ENCODE results near the gene SCAMP4.

SCAMP4 gene

GRCh38 chr19:1912760-1913505 lies 7.7 kb downstream of the SCAMP4 start:
- no peak for DNase-seq (ENCODE audit: low spot score)

DNA sequence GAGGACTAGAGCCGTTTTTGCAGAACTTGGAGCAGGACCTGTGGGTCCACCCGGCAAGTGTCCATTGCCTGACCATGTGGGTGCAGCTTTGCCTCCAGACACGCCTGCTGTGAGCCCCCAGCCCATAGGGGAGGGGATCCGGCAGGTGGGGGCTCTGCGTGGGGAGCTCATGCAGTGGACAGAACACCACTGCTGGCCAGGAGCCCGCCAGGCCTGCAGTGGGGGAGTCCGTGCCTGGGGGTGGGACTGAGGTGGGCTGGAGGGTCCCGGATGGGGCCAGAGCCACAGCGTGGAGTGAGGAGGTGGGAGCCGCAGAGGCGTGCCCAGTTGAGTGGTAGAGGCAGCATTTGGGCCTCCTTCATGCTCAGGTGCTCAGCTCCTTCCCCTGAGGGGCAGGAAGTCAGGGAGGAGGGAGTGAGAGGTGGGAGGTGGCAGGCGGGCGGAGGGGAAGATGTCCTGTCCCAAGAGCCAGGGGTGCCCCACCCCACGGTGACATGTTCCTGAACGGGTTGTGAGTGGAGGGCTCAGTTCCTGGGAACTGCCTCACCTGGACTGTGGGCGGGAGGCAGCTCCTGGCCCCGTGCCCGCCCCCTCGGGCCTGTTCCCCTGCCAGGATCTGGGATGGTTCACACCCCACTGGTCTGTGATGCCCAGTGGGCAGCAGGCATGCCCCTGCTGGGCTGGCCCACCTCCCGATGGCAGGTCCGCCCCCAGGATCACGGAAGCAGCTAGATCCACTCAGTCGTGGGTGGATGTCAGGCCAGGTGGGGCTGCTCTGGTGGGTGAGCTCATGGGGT lies 8.8 kb downstream of the SCAMP4 start:
- no peak for DNase-seq (ENCODE audit: low spot score)

GRCh38 chr19:1914826-1915341 lies 9.7 kb downstream of the SCAMP4 start:
- no peak for DNase-seq (ENCODE audit: low spot score)

DNA sequence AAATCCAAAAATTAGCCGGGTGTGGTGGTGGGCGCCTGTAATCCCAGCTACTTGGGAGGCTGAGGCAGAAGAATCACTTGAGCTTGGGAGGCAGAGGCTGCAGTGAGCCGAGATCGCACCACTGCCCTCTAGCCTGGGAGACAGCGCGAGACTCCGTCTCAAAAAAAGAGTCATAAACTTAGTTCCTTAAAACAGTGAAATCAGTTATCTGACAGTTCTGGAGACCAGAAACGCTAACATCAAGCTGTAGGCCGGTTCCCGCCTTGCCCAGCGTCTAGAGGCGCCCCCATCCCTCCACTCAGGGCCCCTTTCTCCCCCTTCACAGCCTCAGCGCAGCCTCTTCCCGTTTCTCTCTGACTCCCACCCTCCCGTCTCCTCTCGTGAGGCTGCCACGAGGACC lies 11.9 kb downstream of the SCAMP4 start:
- DNase-seq (ENCODE audit: low spot score) = no peak

DNA sequence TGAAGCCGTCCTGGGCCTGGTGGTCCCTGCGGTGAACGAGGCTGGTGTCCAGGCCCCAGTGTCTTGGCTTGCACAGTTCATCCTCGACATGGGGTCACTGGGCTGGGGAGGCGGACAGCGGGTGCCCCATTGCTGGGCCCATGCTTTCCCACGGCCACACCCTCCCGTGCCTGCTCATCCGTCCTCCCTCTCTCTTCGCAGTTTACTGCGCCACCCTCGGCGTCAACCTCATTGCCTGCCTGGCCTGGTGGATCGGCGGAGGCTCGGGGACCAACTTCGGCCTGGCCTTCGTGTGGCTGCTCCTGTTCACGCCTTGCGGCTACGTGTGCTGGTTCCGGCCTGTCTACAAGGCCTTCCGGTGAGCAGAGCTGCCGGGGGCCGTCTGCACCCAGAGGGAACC lies 12.7 kb downstream of the SCAMP4 start:
- no peak for DNase-seq (ENCODE audit: low spot score)

GRCh38 chr19:1918975-1919374 lies 13.8 kb downstream of the SCAMP4 start:
- DNase-seq (ENCODE audit: low spot score) = no peak

GRCh38 chr19:1920644-1921043 lies 15.4 kb downstream of the SCAMP4 start:
- DNase-seq (ENCODE audit: low spot score) = no peak

- DNase-seq (ENCODE audit: low spot score) = no peak
These were observed 16.1 kb downstream of the SCAMP4 start for GRCh38 chr19:1921326-1921725.

GRCh38 chr19:1921825-1922224 lies 16.6 kb downstream of the SCAMP4 start:
- DNase-seq (ENCODE audit: low spot score) = no peak

- no peak for DNase-seq (ENCODE audit: low spot score)
These were observed 17.6 kb downstream of the SCAMP4 start for GRCh38 chr19:1922803-1923202.

- DNase-seq (ENCODE audit: low spot score) = peak; percentile 38
These were observed 18.1 kb downstream of the SCAMP4 start for GRCh38 chr19:1923319-1923718.

DNA sequence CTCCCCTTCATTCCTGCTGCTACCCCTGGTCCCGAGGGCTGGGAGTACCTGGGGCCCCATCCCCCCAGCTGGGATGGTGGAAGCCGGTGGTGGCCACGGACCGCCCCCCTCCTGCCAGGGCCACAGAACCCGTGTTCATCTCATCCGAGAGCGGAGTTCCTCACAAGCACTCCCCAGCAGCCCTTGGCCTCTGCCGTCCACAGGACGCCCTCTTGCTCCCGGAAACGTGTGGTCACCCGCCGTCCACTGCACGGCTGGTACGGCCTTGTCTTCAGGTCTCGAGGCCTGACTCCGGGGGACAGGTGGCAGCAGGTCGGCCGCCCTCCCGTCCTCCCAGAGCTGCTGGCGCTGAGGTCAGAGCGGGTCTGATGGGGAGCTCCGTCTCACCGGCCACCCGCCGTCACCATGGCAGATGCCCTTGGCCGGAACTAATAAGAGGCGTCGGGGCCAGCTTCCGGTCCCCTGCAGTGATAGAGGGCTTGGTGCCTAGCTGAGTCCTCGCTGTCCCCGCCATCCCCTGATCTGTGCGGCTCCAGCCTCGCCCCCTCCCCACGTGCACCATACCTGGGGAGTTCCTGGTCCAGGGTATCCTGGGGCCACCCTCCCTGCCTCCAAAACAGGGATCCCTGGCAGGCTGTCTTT lies 19.2 kb downstream of the SCAMP4 start:
- no peak for DNase-seq (ENCODE audit: low spot score)

GRCh38 chr19:1925544-1925943 lies 20.3 kb downstream of the SCAMP4 start:
- DNase-seq (ENCODE audit: low spot score) = no peak

DNA sequence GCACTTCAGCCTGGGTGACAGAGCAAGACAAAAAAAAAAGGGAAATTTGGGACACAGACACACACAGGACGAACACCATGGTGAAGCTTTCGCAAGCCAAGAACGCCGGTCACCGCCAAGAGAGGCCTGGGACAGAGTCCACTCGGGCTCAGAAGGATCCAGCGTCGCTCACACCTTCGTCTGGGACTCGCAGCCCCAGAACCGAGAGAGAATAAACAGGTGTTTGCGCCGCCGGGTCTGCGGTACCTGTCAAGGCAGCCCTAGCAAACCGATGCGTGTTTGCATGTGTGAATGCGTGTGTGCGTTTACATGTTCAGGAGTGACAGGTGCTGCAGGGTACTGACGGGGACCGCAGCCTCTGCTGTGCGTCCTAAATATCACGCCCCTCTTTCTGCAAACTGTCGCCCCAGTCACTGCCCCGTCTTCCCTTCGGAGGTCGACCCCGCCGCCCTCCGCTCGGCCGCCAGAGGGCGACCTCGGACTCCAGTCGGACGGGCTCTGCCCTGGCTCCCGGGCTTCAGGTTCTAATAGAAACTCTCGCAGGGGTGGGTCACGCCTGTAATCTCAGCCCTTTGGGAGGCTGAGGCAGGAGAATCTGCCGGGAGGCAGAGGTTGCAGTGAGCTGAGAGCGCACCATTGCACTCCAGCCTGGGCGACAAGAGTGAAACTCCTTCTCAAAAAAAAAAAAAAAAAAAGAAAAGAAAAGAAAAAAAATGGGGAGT lies 24.0 kb downstream of the SCAMP4 start:
- DNase-seq (ENCODE audit: low spot score) = peak; percentile 89

- no peak for DNase-seq (ENCODE audit: low spot score)
These were observed 26.2 kb downstream of the SCAMP4 start for GRCh38 chr19:1931445-1931844.

DNA sequence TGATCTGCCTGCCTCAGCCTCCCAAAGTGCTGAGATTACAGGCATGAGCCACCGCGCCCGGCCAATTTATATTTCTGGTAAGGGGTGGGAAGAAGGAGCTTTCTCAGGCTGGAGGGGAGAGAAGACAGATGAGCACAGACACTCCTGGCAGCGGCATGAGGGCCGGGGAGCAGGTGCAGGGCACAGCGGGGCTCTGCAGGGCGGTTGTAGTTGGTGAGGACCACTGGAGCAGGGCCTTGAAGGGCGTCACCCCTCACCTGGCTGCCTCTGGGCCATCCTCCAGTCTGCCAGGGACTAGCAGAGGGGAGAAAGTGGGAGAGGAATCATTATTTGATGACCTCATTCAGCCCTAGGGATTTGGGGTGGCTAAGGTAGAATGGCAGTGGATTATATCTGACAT lies 27.2 kb downstream of the SCAMP4 start:
- no peak for DNase-seq (ENCODE audit: low spot score)

DNA sequence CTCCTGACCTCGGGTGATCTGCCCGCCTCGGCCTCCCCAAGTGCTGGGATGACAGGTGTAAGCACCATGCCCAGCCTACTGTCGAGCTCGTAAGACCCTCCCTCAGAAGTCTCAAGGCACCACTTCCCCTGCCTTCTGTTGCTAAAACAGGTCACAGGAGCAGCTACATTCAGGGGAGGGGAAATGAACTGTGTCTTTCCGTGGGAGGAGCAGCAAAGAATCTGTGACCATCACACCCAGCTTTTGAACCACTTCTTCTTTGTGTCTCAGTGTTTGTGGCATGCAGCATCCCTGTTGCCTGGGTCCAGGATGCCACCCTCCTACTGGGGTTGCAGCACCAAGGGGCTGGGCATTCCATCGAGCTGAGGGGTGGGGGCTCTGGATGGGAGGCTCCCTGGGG lies 28.0 kb downstream of the SCAMP4 start:
- peak; percentile 46 for DNase-seq (ENCODE audit: low spot score)

DNA sequence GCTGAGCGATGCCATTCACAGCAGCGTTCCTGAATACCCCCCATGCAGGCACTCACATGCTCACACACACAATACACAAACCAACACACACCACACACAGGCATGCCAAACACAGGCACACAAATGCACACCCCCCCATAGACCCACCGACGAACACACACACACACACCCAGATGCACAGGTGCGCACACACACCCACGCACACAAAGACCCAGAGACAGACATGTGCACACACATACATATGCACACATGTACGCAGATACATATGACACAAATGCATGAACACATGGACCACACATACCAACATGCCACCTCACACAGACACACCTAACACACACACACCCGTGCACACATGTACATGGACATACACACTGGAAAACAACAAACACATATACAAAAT lies 28.7 kb downstream of the SCAMP4 start:
- DNase-seq (ENCODE audit: low spot score) = no peak

DNA sequence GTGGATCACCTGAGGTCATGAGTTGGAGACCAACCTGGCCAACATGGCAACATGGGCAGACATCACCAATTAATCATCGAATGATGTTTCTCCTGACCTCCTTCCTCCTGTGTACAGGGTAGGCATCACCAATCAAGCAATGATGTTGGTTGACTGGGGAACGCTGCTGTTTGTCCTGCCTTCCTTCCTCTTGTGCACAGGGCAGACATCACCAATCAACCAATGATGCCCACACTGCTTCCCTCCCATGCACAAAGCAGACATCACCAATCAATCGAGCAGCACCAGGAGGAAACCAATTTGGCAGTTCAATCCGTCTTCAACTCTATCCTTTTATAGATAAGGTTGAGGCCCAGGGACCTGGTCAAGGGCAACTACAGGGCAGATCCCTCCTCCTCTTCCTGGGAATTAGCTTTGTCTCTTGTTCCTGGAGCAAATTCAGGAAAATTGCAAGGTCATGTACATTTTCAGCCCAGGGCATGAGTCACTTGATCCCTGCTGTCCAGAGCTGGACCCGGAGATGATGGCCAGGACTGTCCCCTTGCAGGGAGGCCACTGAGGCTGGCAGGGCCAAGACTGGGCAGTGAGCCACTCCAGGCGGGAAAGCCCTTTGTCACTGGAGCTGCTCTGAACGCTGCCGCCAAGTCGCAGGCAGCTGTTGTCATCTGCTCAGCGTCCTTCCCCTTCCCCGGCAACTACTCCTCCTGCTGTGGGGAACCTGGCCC lies 30.4 kb downstream of the SCAMP4 start:
- peak; percentile 31 for DNase-seq (ENCODE audit: low spot score)

DNA sequence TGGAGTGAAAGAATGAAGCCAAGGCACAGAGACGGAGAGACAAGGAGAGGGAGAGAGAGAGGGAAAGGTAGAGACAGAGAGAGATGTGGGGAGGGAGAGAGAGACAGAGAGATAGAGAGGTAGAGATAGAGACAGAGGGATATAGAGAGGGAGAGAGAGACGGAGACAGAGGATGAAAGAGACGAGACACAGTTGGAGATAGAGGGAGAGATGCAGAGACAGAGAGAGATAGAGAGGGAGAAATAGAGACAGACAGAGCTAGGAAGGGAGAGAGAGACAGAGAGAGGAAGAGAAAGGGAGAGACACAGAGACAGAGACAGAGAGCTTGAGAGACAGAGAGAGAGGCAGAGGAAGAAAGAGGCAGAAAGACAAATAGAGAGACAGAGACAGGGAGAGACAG lies 31.2 kb downstream of the SCAMP4 start:
- no peak for DNase-seq (ENCODE audit: low spot score)

DNA sequence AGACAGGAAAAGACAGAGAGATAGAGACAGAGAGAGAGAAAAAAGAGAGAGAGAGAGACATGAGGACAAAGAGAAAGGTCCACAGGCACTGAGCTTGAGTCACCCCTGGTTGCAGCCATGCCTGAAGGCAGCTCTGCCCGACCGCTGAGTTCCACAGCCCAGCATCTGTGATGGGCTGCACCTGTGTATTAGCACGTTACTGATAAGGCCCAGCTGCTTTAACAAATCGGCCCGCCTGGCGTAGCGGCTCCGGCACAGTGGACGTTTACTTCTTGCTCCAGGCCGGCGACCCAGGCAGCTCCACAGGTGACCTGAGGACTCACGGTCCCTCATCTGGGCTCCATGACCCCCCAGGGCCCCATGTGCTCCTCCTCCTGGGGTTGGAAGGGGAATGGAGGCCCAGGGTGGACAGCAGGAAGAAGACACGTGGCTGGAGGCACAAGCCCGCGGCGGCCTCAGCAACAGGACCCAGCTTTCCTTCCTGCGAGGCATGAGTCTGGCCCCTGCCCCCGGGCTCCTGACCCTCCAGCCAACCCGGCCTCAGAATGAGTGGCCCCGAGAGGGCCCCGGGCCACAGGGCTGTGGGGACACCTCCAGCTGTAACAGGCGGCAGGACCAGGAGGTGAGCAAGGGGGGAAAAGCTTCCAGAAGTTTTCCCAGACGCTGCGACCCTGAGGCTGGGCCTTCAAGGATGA lies 31.9 kb downstream of the SCAMP4 start:
- DNase-seq (ENCODE audit: low spot score) = no peak
